K562 (cell line): ENCODE results near the gene SON. TPM values are rescaled to one million over a fixed set of nuclear protein-coding genes. Genes with fewer than 3 reads are reported as not detected.
A peak's percentile ranks its signal among the peaks of the same experiment; 100 is the strongest.

ENCODE experiments used
- ATAC-seq: fragments of 200-7000 bp; cut with Tn5 transposase; 3 replicates; pipeline ENCODE4 v1.9.1; 2020; ENCODE audit warnings: moderate library complexity
- BruUV-seq: library from RNA; stranded (reverse); fragments of 400-500 nt; replicated peaks from 2 replicates; lab custom pipeline; 2021; lab: Mats Ljungman, UMichigan
- CTCF ChIA-PET: fragments of 300-600 bp; formaldehyde crosslinking; extraction: SDS; loops from one replicate; lab custom pipeline; 2021; ENCODE audit warnings: low intra/inter-chr PET ratio; lab: Yijun Ruan, JAX
- POLR2A ChIA-PET: fragments of 300-600, 350-650 bp; sonication (Branson Sonifier 250); formaldehyde crosslinking; extraction: SDS; loops from one replicate; lab custom pipeline; 2021; ENCODE audit warnings: antibody characterized with exemption, inconsistent platforms; lab: Yijun Ruan, JAX
- DNase-seq, 4 experiments: peaks; one replicate each; pipeline versions ENCODE4 v3.0.0 to v3.0.0-alpha.2; 2011 to 2018; ENCODE audit warnings: low spot score in 3 of 4, mixed read lengths in 3 of 4; ENCODE audit errors: extremely low read depth in 1 of 4
- FAIRE-seq: peaks from 2 replicates; lab custom pipeline; 2011; peaks lifted over from hg19 to GRCh38; lab: Jason Lieb, UNC
- H2AFZ ChIP-seq: 2 replicates; pipeline ENCODE4 v1.6.0; 2011; ENCODE audit warnings: low read depth, low read length, control low read depth, inconsistent platforms
- H3K27ac ChIP-seq: fragments of 200-600 bp; 3 replicates; pipeline ENCODE4 v1.8.0; 2011; ENCODE audit warnings: low read depth, mild to moderate bottlenecking, control low read depth, inconsistent platforms, low read length, moderate library complexity, mixed read lengths; ENCODE audit errors: extremely low read depth
- H3K27me3 ChIP-seq, 2 experiments: fragments of 300-600 bp in 1 of 2; 2 replicates in 1 of 2; 3 replicates in 1 of 2; pipeline versions ENCODE4 v1.6.0 to v1.8.0; 2011; ENCODE audit warnings: inconsistent platforms in 2 of 2, low read length in 2 of 2, mild to moderate bottlenecking in 1 of 2, mixed read lengths in 1 of 2, moderate library complexity in 1 of 2; ENCODE audit not compliant: control insufficient read depth in 2 of 2, insufficient read depth in 2 of 2
- H3K36me3 ChIP-seq: fragments of 300-600 bp; 3 replicates; pipeline ENCODE4 v1.8.0; 2011; ENCODE audit warnings: mild to moderate bottlenecking, low read length, inconsistent platforms; ENCODE audit not compliant: control insufficient read depth, insufficient read depth
- H3K4me1 ChIP-seq, 2 experiments: fragments of 200-600 bp in 1 of 2; replicated peaks in 1 of 2; 2 replicates in 1 of 2; 3 replicates in 1 of 2; pipeline versions ENCODE4 v1.5.1 to v1.8.0; 2011; ENCODE audit warnings: inconsistent platforms in 2 of 2, low read length in 2 of 2, mild to moderate bottlenecking in 1 of 2, mixed read lengths in 1 of 2, moderate library complexity in 1 of 2; ENCODE audit not compliant: control insufficient read depth in 2 of 2, insufficient read depth in 2 of 2
- H3K4me2 ChIP-seq: 2 replicates; pipeline ENCODE4 v1.6.1; 2011; ENCODE audit warnings: low read length, control low read depth, inconsistent platforms, mixed read lengths; ENCODE audit not compliant: insufficient read depth
- H3K4me3 ChIP-seq: fragments of 200-600 bp; sonication (generic), shearing (Covaris generic); 2 replicates; pipeline ENCODE4 v1.5.1; 2016; ENCODE audit warnings: control low read depth, inconsistent platforms
- H3K79me2 ChIP-seq: fragments of 200-600 bp; 3 replicates; pipeline ENCODE4 v1.8.0; 2011; ENCODE audit warnings: low read length, inconsistent platforms; ENCODE audit not compliant: control insufficient read depth, insufficient read depth
- H3K9ac ChIP-seq, 2 experiments: 2 replicates each; pipeline versions ENCODE4 v1.6.0 to v1.6.1; 2011; ENCODE audit warnings: low read depth in 2 of 2, low read length in 2 of 2, control low read depth in 1 of 2, inconsistent platforms in 1 of 2, mild to moderate bottlenecking in 1 of 2, mixed read lengths in 1 of 2; ENCODE audit not compliant: insufficient read depth in 1 of 2
- H3K9me1 ChIP-seq: one replicate; pipeline ENCODE4 v1.6.0; 2011; ENCODE audit warnings: inconsistent platforms, mild to moderate bottlenecking, low read length, moderate library complexity; ENCODE audit not compliant: control insufficient read depth, insufficient read depth
- H3K9me3 ChIP-seq: replicated peaks from 2 replicates; pipeline ENCODE4 v1.5.1; 2011; ENCODE audit warnings: low read depth, low read length, inconsistent platforms; ENCODE audit not compliant: control insufficient read depth, insufficient read depth
- H4K20me1 ChIP-seq: replicated peaks from 2 replicates; pipeline ENCODE4 v1.6.1; 2011; ENCODE audit warnings: low read length, inconsistent platforms, mixed read lengths; ENCODE audit not compliant: control insufficient read depth, insufficient read depth
- ARID1B ChIP-seq: fragments of 450-650 bp; IDR thresholded peaks from 2 replicates; pipeline ENCODE4 v1.6.1; 2016; ENCODE audit warnings: antibody characterized with exemption, mild to moderate bottlenecking, inconsistent platforms
- ATF1 ChIP-seq, 2 experiments: fragments of 450-650 bp in 1 of 2; IDR thresholded peaks; 2 replicates each; pipeline ENCODE4 v1.6.1; 2016; ENCODE audit warnings: missing compliant biosample characterization in 1 of 2, missing genetic modification characterization in 1 of 2
- ATF7 ChIP-seq: fragments of 450-650 bp; IDR thresholded peaks from 2 replicates; pipeline ENCODE4 v1.7.1; 2014; ENCODE audit warnings: mild to moderate bottlenecking, moderate library complexity
- CC2D1A ChIP-seq: fragments of 450-650 bp; IDR thresholded peaks from 2 replicates; pipeline ENCODE4 v1.6.1; 2017; ENCODE audit warnings: mild to moderate bottlenecking
- CEBPB ChIP-seq: fragments of 450-650 bp; IDR thresholded peaks from 2 replicates; pipeline ENCODE4 v1.6.1; 2016; ENCODE audit warnings: missing genetic modification characterization, missing compliant biosample characterization
- ESRRA ChIP-seq: fragments of 450-650 bp; IDR thresholded peaks from 2 replicates; pipeline ENCODE4 v1.6.1; 2014; ENCODE audit warnings: low read depth, mild to moderate bottlenecking, moderate library complexity, borderline replicate concordance
- ETV5 ChIP-seq: sonication (generic); formaldehyde crosslinking; IDR thresholded peaks from 2 replicates; pipeline ENCODE4 v1.4.0; 2020; ENCODE audit warnings: low read depth, mild to moderate bottlenecking, missing genetic modification reagents
- FOSL1 ChIP-seq: fragments of 200-800 bp; sonication (Bioruptor generic); conservative IDR thresholded peaks from 2 replicates; pipeline ENCODE4 v1.6.1; 2016; ENCODE audit warnings: missing genetic modification characterization, missing compliant biosample characterization
- FOXJ3 ChIP-seq: sonication (generic); formaldehyde crosslinking; IDR thresholded peaks from 2 replicates; pipeline ENCODE4 v1.4.0; 2020; ENCODE audit warnings: mild to moderate bottlenecking, missing genetic modification reagents
- NCOR1 ChIP-seq: fragments of 450-650 bp; IDR thresholded peaks from 2 replicates; pipeline ENCODE4 v1.6.1; 2016; ENCODE audit warnings: mild to moderate bottlenecking, moderate library complexity
- PHF21A ChIP-seq: fragments of 450-650 bp; IDR thresholded peaks from 2 replicates; pipeline ENCODE4 v1.6.1; 2017; ENCODE audit warnings: low read depth, borderline replicate concordance
- PTBP1 ChIP-seq: fragments of 200-400 bp; formaldehyde crosslinking; IDR thresholded peaks from 2 replicates; pipeline ENCODE4 v1.6.1; 2017; ENCODE audit warnings: low read depth, low read length
- RNF2 ChIP-seq: sonication (generic); IDR thresholded peaks from 2 replicates; pipeline ENCODE4 v1.6.1; 2016
- TCF3 ChIP-seq: sonication (generic); formaldehyde crosslinking; IDR thresholded peaks from 2 replicates; pipeline ENCODE4 v1.4.0; 2020; ENCODE audit warnings: mild to moderate bottlenecking, missing genetic modification reagents
- TEAD2 ChIP-seq: fragments of 450-650 bp; IDR thresholded peaks from 2 replicates; pipeline ENCODE4 v1.6.1; 2016; ENCODE audit warnings: missing genetic modification characterization, control low read depth, missing compliant biosample characterization
- ZFPM2 ChIP-seq: fragments of 250-450 bp; sonication (Bioruptor Pico); IDR thresholded peaks from 2 replicates; pipeline ENCODE4 v1.5.1; 2022; ENCODE audit warnings: mild to moderate bottlenecking
- ZNF561 ChIP-seq: fragments of 450-650 bp; formaldehyde crosslinking; conservative IDR thresholded peaks from 2 replicates; pipeline ENCODE4 v1.4.0; 2020; ENCODE audit warnings: mild to moderate bottlenecking, moderate library complexity
- WGBS: fragments of 100-300 bp; shearing (Covaris generic); methylation state at CpG from one replicate; pipeline ENCODE4 v1.1.6; 2016; ENCODE audit warnings: low coverage, mixed read lengths; ENCODE audit not compliant: insufficient coverage; ENCODE audit errors: missing lambda C conversion rate; 5-methylcytosine and 5-hydroxymethylcytosine counted together
- in situ Hi-C: fragments of 300-500 bp; cut with MboI; formaldehyde crosslinking; loops from 4 replicates; pipeline ENCODE4 v1.15.0; 2018; ENCODE audit warnings: inconsistent platforms, mixed read lengths
- intact Hi-C: fragments of 100-400 bp; cut with micrococcal nuclease; formaldehyde crosslinking; loops from 2 replicates; pipeline ENCODE4 v1.14.2; 2022
- polyA plus RNA-seq, 8 experiments: library from polyadenylated mRNA; depleted of rRNA in 4 of 8; stranded (reverse) in 5 of 8; unstranded in 3 of 8; fragments of >200 nt; fragmentation: Nextera tagmentation in 2 of 8; fragmentation: Illumina TruSeq in 1 of 8; extraction: Ambion mirVana in 2 of 8; extraction: Trizol in 1 of 8; gene quantifications; 2 replicates each; pipeline versions ENCODE4 v1.2.1 to v1.2.3, GENCODE V29; 2011 to 2014; ENCODE audit warnings: inconsistent platforms in 1 of 8, missing spikeins in 1 of 8
- total RNA-seq, 7 experiments: library from RNA; depleted of rRNA in 6 of 7; stranded (reverse); fragments of >200 nt in 6 of 7; fragmentation: Illumina TruSeq in 2 of 7; extraction: Trizol in 2 of 7; gene quantifications; 2 replicates each; pipeline versions ENCODE4 v1.2.1 to v1.2.3, GENCODE V29; 2011 to 2021; ENCODE audit warnings: low replicate concordance in 1 of 7
- TF ChIP-seq, protein P1 (sequence below): fragments of 250-450 bp; sonication (Bioruptor Pico); IDR thresholded peaks from 2 replicates; pipeline ENCODE4 v1.8.0; 2021; ENCODE audit warnings: mild to moderate bottlenecking, moderate library complexity
- TF ChIP-seq, protein P2 (sequence below): fragments of 450-650 bp; IDR thresholded peaks from 2 replicates; pipeline ENCODE4 v1.6.1; 2016; ENCODE audit warnings: low read depth, mild to moderate bottlenecking, moderate library complexity

SON gene
- total and polyA plus RNA-seq, 9 of the 15 experiments (the other 6 are each of a cell fraction or from before 2014, with no cell fraction given) = 105 to 742 (median 187) TPM

DNA sequence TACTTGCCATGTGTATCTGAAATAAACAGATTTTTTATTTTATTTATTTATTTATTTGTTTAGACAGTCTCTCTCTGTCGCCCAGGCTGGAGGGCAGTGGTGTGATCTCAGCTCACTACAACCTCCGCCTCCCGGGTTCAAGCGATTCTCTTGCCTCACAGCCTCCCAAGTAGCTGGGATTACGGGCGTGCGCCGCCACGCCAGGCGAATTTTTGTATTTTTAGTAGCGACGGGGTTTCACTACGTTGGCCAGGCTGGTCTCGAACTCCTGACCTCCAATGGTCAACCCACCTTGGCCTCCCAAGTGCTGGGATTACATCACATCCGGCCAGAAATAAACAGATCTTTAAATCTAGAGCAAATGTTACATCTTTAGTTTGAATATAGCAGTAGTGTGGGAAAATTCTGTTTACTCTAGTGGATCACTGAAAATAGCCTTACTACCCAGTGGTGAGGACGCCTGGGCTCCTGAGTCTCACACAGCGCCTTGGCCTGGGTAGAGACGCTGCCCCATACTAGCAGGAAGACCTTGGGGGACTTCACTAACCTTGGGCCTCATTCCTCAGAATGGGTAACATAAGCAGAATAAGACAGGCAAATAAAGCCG lies 1.6 kb upstream of the SON start:
- in situ Hi-C loops (no loop called here), intact Hi-C loops (loop anchor here (5.0 kb wide), 3 partner anchors 139 to 351 kb away; partner anchors contain the start of gene IFNGR2)
- Histone ChIP-seq H3K4me2 (peak overlapping the region; percentile 94), H3K27ac (peak overlapping the region; percentile 99), H3K4me3 (peak overlapping the region; percentile 71), H3K36me3 (peaks cover 60% of the 10 kb centered on the region), H2AFZ (peak overlapping the region; percentile 90), H3K9me3 (peaks cover 10% of the 10 kb centered on the region; the same call in 1 of the 2 replicates), H3K4me1 (peaks cover 3 to 13% of the 10 kb centered on the region in 2 experiments; a peak in 3 of 5 replicates), H3K9ac (peak overlapping the region; percentile 95 to 98), H4K20me1 (peaks cover 17% of the 10 kb centered on the region), H3K9me1 (no peaks in the 10 kb centered on the region), H3K79me2 (peaks cover 98% of the 10 kb centered on the region), H3K27me3 (no peaks in the 10 kb centered on the region)
- POLR2A ChIA-PET = interaction anchor here (0.6 to 6.9 kb wide), 9 partner anchors 10 to 788 kb away, joined by 3 to 99 read pairs (median 6); partner anchors contain the start of gene TMEM50B
- CTCF ChIA-PET = no interaction called here
- DNase-seq (peak in 2 of 4 experiments; percentile 34 to 75), FAIRE-seq (no peak), ATAC-seq (peak; percentile 8; the same call in 2 of the 3 replicates)
- BruUV-seq = no TSS peak
- WGBS = under 1% methylated on average over 19 of the region's 19 CpGs
- no peak for TF ChIP-seq FOXJ3 (CRISPR knock-in tag)
- TF ChIP-seq NCOR1 = peak; percentile 18; the same call in 1 of the 2 replicates
- peak; percentile 82 for TF ChIP-seq CEBPB
- TF ChIP-seq ESRRA = peak; percentile 76; the same call in 1 of the 2 replicates
- no peak for TF ChIP-seq ZNF561 (CRISPR knock-in tag)
- TF ChIP-seq PTBP1 = no peak
- TF ChIP-seq ARID1B = no peak; the same call in 1 of the 2 replicates
- no peak for TF ChIP-seq FOSL1 (tag)
- TF ChIP-seq, protein P1, sequence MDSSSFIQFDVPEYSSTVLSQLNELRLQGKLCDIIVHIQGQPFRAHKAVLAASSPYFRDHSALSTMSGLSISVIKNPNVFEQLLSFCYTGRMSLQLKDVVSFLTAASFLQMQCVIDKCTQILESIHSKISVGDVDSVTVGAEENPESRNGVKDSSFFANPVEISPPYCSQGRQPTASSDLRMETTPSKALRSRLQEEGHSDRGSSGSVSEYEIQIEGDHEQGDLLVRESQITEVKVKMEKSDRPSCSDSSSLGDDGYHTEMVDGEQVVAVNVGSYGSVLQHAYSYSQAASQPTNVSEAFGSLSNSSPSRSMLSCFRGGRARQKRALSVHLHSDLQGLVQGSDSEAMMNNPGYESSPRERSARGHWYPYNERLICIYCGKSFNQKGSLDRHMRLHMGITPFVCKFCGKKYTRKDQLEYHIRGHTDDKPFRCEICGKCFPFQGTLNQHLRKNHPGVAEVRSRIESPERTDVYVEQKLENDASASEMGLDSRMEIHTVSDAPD (CRISPR knock-in tag) = no peak
- TF ChIP-seq ATF7 = peak; percentile 58; the same call in 1 of the 2 replicates
- TF ChIP-seq ZFPM2 (CRISPR knock-in tag) = no peak
- 0 out of 2 replicates have a peak, but pooled peaks have one; percentile 24 for TF ChIP-seq PHF21A
- peak; percentile 44; the same call in 1 of the 2 replicates for TF ChIP-seq CC2D1A
- no peak for TF ChIP-seq ATF1 (CRISPR knock-in tag; IDR thresholded peaks at IDR 0.05)
- peak; percentile 41 for TF ChIP-seq ATF1 (tag; IDR thresholded peaks at IDR 0.05)
- no peak for TF ChIP-seq TEAD2 (tag)
- TF ChIP-seq TCF3 (CRISPR knock-in tag) = peak; percentile 27; the same call in 1 of the 2 replicates
- TF ChIP-seq RNF2 = no peak; the same call in 1 of the 2 replicates
- TF ChIP-seq, protein P2, sequence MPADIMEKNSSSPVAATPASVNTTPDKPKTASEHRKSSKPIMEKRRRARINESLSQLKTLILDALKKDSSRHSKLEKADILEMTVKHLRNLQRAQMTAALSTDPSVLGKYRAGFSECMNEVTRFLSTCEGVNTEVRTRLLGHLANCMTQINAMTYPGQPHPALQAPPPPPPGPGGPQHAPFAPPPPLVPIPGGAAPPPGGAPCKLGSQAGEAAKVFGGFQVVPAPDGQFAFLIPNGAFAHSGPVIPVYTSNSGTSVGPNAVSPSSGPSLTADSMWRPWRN = 0 out of 2 replicates have a peak, but pooled peaks have one; percentile 13
- TF ChIP-seq ETV5 = 0 out of 2 replicates have a peak, but pooled peaks have one; percentile 18
